Measurements from ENCODE around the gene HERC2. TPM values are rescaled to one million over a fixed set of nuclear protein-coding genes. Genes with fewer than 3 reads are reported as not detected.
A peak's percentile ranks its signal among the peaks of the same experiment; 100 is the strongest.

Gene HERC2
- total RNA-seq, 2 experiments from 2014 or later: 36.0 to 36.5 TPM

GRCh38 chr15:28101983-28102441 is 220.0 kb downstream of the HERC2 start:
- no peak overlapping the region for H3K27ac ChIP-seq (ENCODE audit: low read depth in 1 of 2, low read length in 2 of 2)
- no peak for ATAC-seq (ENCODE audit: poor library complexity)
- peaks cover 37% of the 10 kb centered on the region for H3K4me1 ChIP-seq (ENCODE audit: insufficient read depth, low read length)
- H3K9me3 Mint-ChIP-seq: no peaks in the 10 kb centered on the region
- H3K36me3 ChIP-seq (ENCODE audit: insufficient read depth, low read length): no peaks in the 10 kb centered on the region
- H3K4me3 ChIP-seq (ENCODE audit: low read length): no peak overlapping the region
- ChIA-PET CTCF (no interaction called here), POLR2A (interaction anchor here (0.6 kb wide), 1 partner anchor 176 kb away, joined by 3 read pairs; no protein-coding TSS in a partner anchor)
- peaks cover 54% of the 10 kb centered on the region for H3K27me3 Mint-ChIP-seq
- DNase-seq: no peak
- intact Hi-C loops (cut with DNase I, micrococcal nuclease): loop anchor here in 1 of 2 experiments (10.0 kb wide), 1 partner anchor 1173 kb away; no protein-coding TSS in a partner anchor
- peak overlapping the region; percentile 18 for H3K4me3 Mint-ChIP-seq
- H3K36me3 Mint-ChIP-seq (ENCODE audit: low read depth): no peaks in the 10 kb centered on the region
- no peak for TF ChIP-seq CTCF (IDR thresholded peaks at IDR 0.05)
- H3K9me3 ChIP-seq (ENCODE audit: control insufficient read depth in 1 of 2, insufficient read depth in 1 of 2, low read length in 2 of 2): peaks cover 0 to 24% of the 10 kb centered on the region in 2 experiments
- H3K27ac Mint-ChIP-seq: no peak overlapping the region
- peaks cover 54 to 55% of the 10 kb centered on the region in 2 experiments for H3K27me3 ChIP-seq (ENCODE audit: control insufficient read depth in 1 of 2, insufficient read depth in 2 of 2, low read length in 2 of 2)
- H3K4me1 Mint-ChIP-seq (ENCODE audit: low read depth): peaks cover 28% of the 10 kb centered on the region

GRCh38 chr15:28101201-28101600 is 220.8 kb downstream of the HERC2 start:
- Mint-ChIP-seq H3K27ac (no peak overlapping the region), H3K9me3 (no peaks in the 10 kb centered on the region), H3K36me3 (ENCODE audit: low read depth) (no peaks in the 10 kb centered on the region), H3K27me3 (peaks cover 56% of the 10 kb centered on the region), H3K4me1 (ENCODE audit: low read depth) (peaks cover 30% of the 10 kb centered on the region), H3K4me3 (no peak overlapping the region)
- H3K36me3 ChIP-seq (ENCODE audit: insufficient read depth, low read length): no peaks in the 10 kb centered on the region
- CTCF ChIA-PET: no interaction called here
- H3K4me1 ChIP-seq (ENCODE audit: insufficient read depth, low read length): peaks cover 40% of the 10 kb centered on the region
- ATAC-seq (ENCODE audit: poor library complexity) (no peak), DNase-seq (no peak)
- peaks cover 59 to 61% of the 10 kb centered on the region in 2 experiments for H3K27me3 ChIP-seq (ENCODE audit: control insufficient read depth in 1 of 2, insufficient read depth in 2 of 2, low read length in 2 of 2)
- no peak overlapping the region for H3K27ac ChIP-seq (ENCODE audit: low read depth in 1 of 2, low read length in 2 of 2)
- intact Hi-C loops (cut with DNase I, micrococcal nuclease): loop anchor here in 1 of 2 experiments (10.0 kb wide), 1 partner anchor 1174 kb away; no protein-coding TSS in a partner anchor
- H3K9me3 ChIP-seq (ENCODE audit: control insufficient read depth in 1 of 2, insufficient read depth in 1 of 2, low read length in 2 of 2): peaks cover 0 to 27% of the 10 kb centered on the region in 2 experiments
- POLR2A ChIA-PET: no interaction called here
- H3K4me3 ChIP-seq (ENCODE audit: low read length): no peak overlapping the region
- no peak for TF ChIP-seq CTCF (IDR thresholded peaks at IDR 0.05)

GRCh38 chr15:28100516-28101195 is 221.3 kb downstream of the HERC2 start:
- peaks cover 0 to 33% of the 10 kb centered on the region in 2 experiments for H3K9me3 ChIP-seq (ENCODE audit: control insufficient read depth in 1 of 2, insufficient read depth in 1 of 2, low read length in 2 of 2)
- no peak for TF ChIP-seq CTCF (IDR thresholded peaks at IDR 0.05)
- H3K27ac ChIP-seq (ENCODE audit: low read depth in 1 of 2, low read length in 2 of 2): no peak overlapping the region
- Mint-ChIP-seq H3K4me1 (ENCODE audit: low read depth) (peaks cover 30% of the 10 kb centered on the region), H3K27me3 (peaks cover 56% of the 10 kb centered on the region), H3K4me3 (no peak overlapping the region), H3K36me3 (ENCODE audit: low read depth) (no peaks in the 10 kb centered on the region), H3K27ac (no peak overlapping the region), H3K9me3 (no peaks in the 10 kb centered on the region)
- no peaks in the 10 kb centered on the region for H3K36me3 ChIP-seq (ENCODE audit: insufficient read depth, low read length)
- ATAC-seq (ENCODE audit: poor library complexity) (no peak), DNase-seq (no peak)
- CTCF ChIA-PET: no interaction called here
- no peak overlapping the region for H3K4me3 ChIP-seq (ENCODE audit: low read length)
- POLR2A ChIA-PET: no interaction called here
- peaks cover 60 to 61% of the 10 kb centered on the region in 2 experiments for H3K27me3 ChIP-seq (ENCODE audit: control insufficient read depth in 1 of 2, insufficient read depth in 2 of 2, low read length in 2 of 2)
- intact Hi-C loops (cut with DNase I, micrococcal nuclease): loop anchor here in 1 of 2 experiments (10.0 kb wide), 1 partner anchor 1174 kb away; no protein-coding TSS in a partner anchor
- peaks cover 40% of the 10 kb centered on the region for H3K4me1 ChIP-seq (ENCODE audit: insufficient read depth, low read length)

Measured in CD4-positive, alpha-beta T cell (primary cell).